ENCODE data around the gene GOLGA5. TPM values are rescaled to one million over a fixed set of nuclear protein-coding genes. Genes with fewer than 3 reads are reported as not detected.

Gene GOLGA5
- total and polyA plus RNA-seq, 10 donors: 16.7 to 37.0 (median 26.5) TPM

DNA sequence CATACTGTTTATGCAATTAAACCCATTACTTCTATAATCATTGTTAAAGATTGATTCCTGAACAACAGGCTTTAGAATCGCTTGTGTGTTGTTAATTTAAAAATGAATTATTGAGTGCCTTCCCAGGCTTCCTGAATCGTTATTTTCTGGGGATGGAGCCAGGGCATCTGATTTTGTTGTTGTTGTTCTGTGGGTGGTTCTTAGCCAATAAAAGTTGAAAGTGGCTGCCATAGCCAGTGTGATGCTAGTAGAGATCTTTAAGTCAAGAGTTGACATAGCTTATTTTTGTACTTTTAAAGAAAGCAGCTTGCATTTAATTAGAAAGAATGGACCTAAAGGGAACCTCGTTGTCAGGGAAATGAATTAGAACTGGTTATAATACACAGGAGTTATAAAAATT is 6.4 kb downstream of the GOLGA5 start:
- Histone ChIP-seq H3K4me3 (peak overlapping the region in 1 of 8 donors; percentile 13), H3K27ac (peak overlapping the region in 2 of 8 donors; percentile 12 to 26), H3K36me3 (peaks cover 0 to 67% (median 23%) of the 10 kb centered on the region in 6 donors), H3K9me3 (no peaks in the 10 kb centered on the region), H3K4me1 (peaks cover 20 to 87% (median 49%) of the 10 kb centered on the region in 6 donors), H3K27me3 (replicated peaks in 1 of 7) (no peaks in the 10 kb centered on the region)
- WGBS, 5 donors: 48 to 69% (median 55%) methylated on average over 3 of the region's 3 CpGs
- TF ChIP-seq, protein P1, sequence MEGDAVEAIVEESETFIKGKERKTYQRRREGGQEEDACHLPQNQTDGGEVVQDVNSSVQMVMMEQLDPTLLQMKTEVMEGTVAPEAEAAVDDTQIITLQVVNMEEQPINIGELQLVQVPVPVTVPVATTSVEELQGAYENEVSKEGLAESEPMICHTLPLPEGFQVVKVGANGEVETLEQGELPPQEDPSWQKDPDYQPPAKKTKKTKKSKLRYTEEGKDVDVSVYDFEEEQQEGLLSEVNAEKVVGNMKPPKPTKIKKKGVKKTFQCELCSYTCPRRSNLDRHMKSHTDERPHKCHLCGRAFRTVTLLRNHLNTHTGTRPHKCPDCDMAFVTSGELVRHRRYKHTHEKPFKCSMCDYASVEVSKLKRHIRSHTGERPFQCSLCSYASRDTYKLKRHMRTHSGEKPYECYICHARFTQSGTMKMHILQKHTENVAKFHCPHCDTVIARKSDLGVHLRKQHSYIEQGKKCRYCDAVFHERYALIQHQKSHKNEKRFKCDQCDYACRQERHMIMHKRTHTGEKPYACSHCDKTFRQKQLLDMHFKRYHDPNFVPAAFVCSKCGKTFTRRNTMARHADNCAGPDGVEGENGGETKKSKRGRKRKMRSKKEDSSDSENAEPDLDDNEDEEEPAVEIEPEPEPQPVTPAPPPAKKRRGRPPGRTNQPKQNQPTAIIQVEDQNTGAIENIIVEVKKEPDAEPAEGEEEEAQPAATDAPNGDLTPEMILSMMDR (IDR thresholded peaks at IDR 0.05 in 8 of 11, conservative IDR thresholded peaks at IDR 0.05 in 3 of 11): no peak
- TF ChIP-seq POLR2AphosphoS5 (IDR thresholded peaks at IDR 0.05) (no peak), POLR2A (IDR thresholded peaks at IDR 0.05) (no peak)
- intact Hi-C loops (cut with DNase I; ENCODE audit: low total_unique reads): no loop called here
- no peak for DNase-seq

DNA sequence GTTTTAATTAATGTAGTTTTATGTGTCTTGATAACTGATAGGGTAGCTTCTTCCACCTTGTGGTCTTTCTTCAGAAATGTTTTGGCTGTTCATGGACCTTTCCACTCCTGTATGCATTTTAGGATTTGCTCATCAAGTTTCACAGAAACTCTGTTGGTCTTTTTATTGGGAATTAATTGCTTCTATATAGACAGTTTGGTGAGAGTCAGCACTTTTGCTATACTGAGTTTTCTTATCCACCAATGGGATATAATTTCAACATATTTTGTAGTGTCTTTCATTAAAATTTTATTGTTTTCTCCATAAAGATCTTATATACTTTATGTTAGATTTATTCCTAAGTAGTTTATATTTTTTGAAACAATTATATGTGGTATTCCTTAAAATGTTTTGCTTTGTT is 7.8 kb downstream of the GOLGA5 start:
- Histone ChIP-seq H3K27me3 (replicated peaks in 1 of 7) (no peaks in the 10 kb centered on the region), H3K4me3 (no peak overlapping the region), H3K9me3 (no peaks in the 10 kb centered on the region), H3K4me1 (peaks cover 13 to 74% (median 39%) of the 10 kb centered on the region in 6 donors), H3K36me3 (peaks cover 0 to 76% (median 26%) of the 10 kb centered on the region in 6 donors), H3K27ac (no peak overlapping the region)
- no peak for DNase-seq
- intact Hi-C loops (cut with DNase I; ENCODE audit: low total_unique reads): no loop called here
- TF ChIP-seq POLR2A (IDR thresholded peaks at IDR 0.05) (no peak), POLR2AphosphoS5 (IDR thresholded peaks at IDR 0.05) (no peak)
- TF ChIP-seq, protein P1 (IDR thresholded peaks at IDR 0.05 in 8 of 11, conservative IDR thresholded peaks at IDR 0.05 in 3 of 11): no peak

DNA sequence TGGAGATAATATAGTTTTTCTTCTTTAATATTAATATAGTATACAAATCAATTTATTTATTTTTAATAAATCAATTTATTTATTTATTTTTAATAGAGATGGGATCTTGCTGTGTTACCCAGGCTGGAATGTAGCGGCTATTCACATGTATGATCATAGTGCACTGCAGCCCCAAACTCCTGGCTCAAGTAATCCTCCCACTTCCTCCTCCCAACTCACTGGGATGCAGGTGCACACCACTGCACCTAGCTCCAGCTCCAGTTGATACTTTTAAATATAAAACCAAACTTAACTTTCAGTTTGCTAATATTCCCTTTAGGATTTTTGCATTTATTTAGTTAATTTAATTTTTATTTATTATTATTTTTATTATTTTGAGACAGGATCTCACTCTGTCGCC is 8.6 kb downstream of the GOLGA5 start:
- H3K9me3 ChIP-seq: no peaks in the 10 kb centered on the region
- H3K27me3 ChIP-seq (replicated peaks in 1 of 7): no peaks in the 10 kb centered on the region
- TF ChIP-seq, protein P1 (IDR thresholded peaks at IDR 0.05 in 8 of 11, conservative IDR thresholded peaks at IDR 0.05 in 3 of 11): no peak
- TF ChIP-seq POLR2AphosphoS5 (IDR thresholded peaks at IDR 0.05) (no peak), POLR2A (IDR thresholded peaks at IDR 0.05) (no peak)
- no peak overlapping the region for H3K27ac ChIP-seq
- WGBS, 5 donors: 94 to 100% (median 99%) methylated on average over 2 of the region's 2 CpGs
- intact Hi-C loops (cut with DNase I; ENCODE audit: low total_unique reads): no loop called here
- no peak overlapping the region for H3K4me3 ChIP-seq
- peaks cover 0 to 76% (median 30%) of the 10 kb centered on the region in 6 donors for H3K36me3 ChIP-seq
- peaks cover 13 to 67% (median 39%) of the 10 kb centered on the region in 6 donors for H3K4me1 ChIP-seq
- no peak for DNase-seq

DNA sequence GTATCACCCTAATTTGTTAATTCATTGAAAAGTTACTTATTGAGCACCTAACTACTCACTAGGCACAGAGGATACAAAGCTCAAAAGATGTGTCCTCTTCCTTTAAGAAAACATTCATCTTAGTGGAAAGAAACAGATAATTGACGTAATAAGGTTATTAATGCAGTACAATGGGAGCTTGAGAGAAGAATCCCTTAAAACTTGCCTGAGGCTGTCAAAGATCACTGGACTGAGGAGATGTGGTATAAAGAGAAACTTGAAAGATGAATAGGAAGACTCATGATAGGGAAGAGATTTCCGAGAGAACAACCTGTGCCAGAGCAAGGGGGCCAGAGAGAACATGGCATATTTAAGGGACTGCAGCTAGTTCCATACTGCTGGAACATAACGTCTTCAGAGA is 19.1 kb downstream of the GOLGA5 start:
- no peak overlapping the region for H3K27ac ChIP-seq
- peaks cover 14 to 100% (median 99%) of the 10 kb centered on the region in 6 donors for H3K36me3 ChIP-seq
- intact Hi-C loops (cut with DNase I; ENCODE audit: low total_unique reads): no loop called here
- no peaks in the 10 kb centered on the region for H3K4me1 ChIP-seq
- no peaks in the 10 kb centered on the region for H3K27me3 ChIP-seq (replicated peaks in 1 of 7)
- 94 to 97% (median 94%) methylated on average over 3 of the region's 3 CpGs for WGBS, 5 donors
- TF ChIP-seq, protein P1 (IDR thresholded peaks at IDR 0.05 in 8 of 11, conservative IDR thresholded peaks at IDR 0.05 in 3 of 11): no peak
- no peak for TF ChIP-seq POLR2AphosphoS5 (IDR thresholded peaks at IDR 0.05)
- TF ChIP-seq POLR2A (IDR thresholded peaks at IDR 0.05): no peak
- H3K9me3 ChIP-seq: no peaks in the 10 kb centered on the region
- H3K4me3 ChIP-seq: no peak overlapping the region
- DNase-seq: no peak
